Neuronal stem cell (in vitro differentiated cells): ENCODE results near the gene KIF1A. TPM values are rescaled to one million over a fixed set of nuclear protein-coding genes. Genes with fewer than 3 reads are reported as not detected.

Experiments used
- DNase-seq: peaks from one replicate; pipeline ENCODE4 v3.0.0-alpha.2; 2013; ENCODE audit warnings: low spot score
- H2AFZ ChIP-seq: one replicate; pipeline ENCODE4 v1.6.1; 2013; ENCODE audit warnings: mild to moderate bottlenecking, low read length, inconsistent platforms
- H2AK5ac ChIP-seq: 2 replicates; pipeline ENCODE4 v1.6.1; 2013; ENCODE audit warnings: low read depth, mild to moderate bottlenecking, inconsistent platforms, low read length, moderate library complexity, mixed read lengths
- H2BK120ac ChIP-seq: 2 replicates; pipeline ENCODE4 v1.6.1; 2013; ENCODE audit warnings: low read depth, mild to moderate bottlenecking, inconsistent platforms, low read length, moderate library complexity, mixed read lengths
- H2BK12ac ChIP-seq: one replicate; pipeline ENCODE4 v1.6.1; 2013; ENCODE audit warnings: low read length, inconsistent platforms
- H2BK15ac ChIP-seq: 2 replicates; pipeline ENCODE4 v1.6.1; 2013; ENCODE audit warnings: mild to moderate bottlenecking, low read length, inconsistent platforms, mixed read lengths
- H2BK5ac ChIP-seq: one replicate; pipeline ENCODE4 v1.6.1; 2013; ENCODE audit warnings: inconsistent platforms, mild to moderate bottlenecking, low read length, moderate library complexity
- H3K14ac ChIP-seq: one replicate; pipeline ENCODE4 v1.6.1; 2013; ENCODE audit warnings: low read length, inconsistent platforms
- H3K18ac ChIP-seq: 2 replicates; pipeline ENCODE4 v1.6.1; 2013; ENCODE audit warnings: low read length, inconsistent platforms
- H3K23ac ChIP-seq: 2 replicates; pipeline ENCODE4 v1.6.1; 2013; ENCODE audit warnings: low read depth, mild to moderate bottlenecking, mixed read lengths, low read length, inconsistent platforms; ENCODE audit not compliant: poor library complexity
- H3K27ac ChIP-seq: replicated peaks from 3 replicates; pipeline ENCODE4 v1.5.1; 2013; ENCODE audit warnings: low read length, inconsistent platforms
- H3K27me3 ChIP-seq, 3 experiments: 2 replicates each; pipeline ENCODE4 v1.6.1; 2013; ENCODE audit warnings: low read length in 3 of 3, mild to moderate bottlenecking in 2 of 3, inconsistent platforms in 1 of 3, low read depth in 1 of 3, mixed read lengths in 1 of 3, moderate library complexity in 1 of 3; ENCODE audit not compliant: control insufficient read depth in 3 of 3, insufficient read depth in 3 of 3
- H3K36me3 ChIP-seq, 2 donors: replicated peaks in 1 of 2; 2 replicates each; pipeline ENCODE4 v1.6.1; 2013; ENCODE audit warnings: low read length in 2 of 2; ENCODE audit not compliant: control insufficient read depth in 2 of 2, insufficient read depth in 2 of 2
- H3K4ac ChIP-seq: 2 replicates; pipeline ENCODE4 v1.6.1; 2013; ENCODE audit warnings: inconsistent platforms, mild to moderate bottlenecking, low read length, moderate library complexity
- H3K4me1 ChIP-seq, 2 donors: 1 replicate in 1 of 2; 2 replicates in 1 of 2; pipeline ENCODE4 v1.6.1; 2013; ENCODE audit warnings: low read length in 2 of 2, low read depth in 1 of 2; ENCODE audit not compliant: control insufficient read depth in 2 of 2, insufficient read depth in 1 of 2
- H3K4me2 ChIP-seq: one replicate; pipeline ENCODE4 v1.6.1; 2013; ENCODE audit warnings: mild to moderate bottlenecking, low read length, inconsistent platforms; ENCODE audit not compliant: insufficient read depth, poor library complexity, severe bottlenecking
- H3K4me3 ChIP-seq, 2 donors: 2 replicates each; pipeline ENCODE4 v1.5.1; 2013; ENCODE audit warnings: low read length in 2 of 2, mild to moderate bottlenecking in 2 of 2, inconsistent platforms in 1 of 2, moderate library complexity in 1 of 2
- H3K79me1 ChIP-seq: one replicate; pipeline ENCODE4 v1.6.1; 2013; ENCODE audit warnings: low read depth, mild to moderate bottlenecking, inconsistent platforms, low read length, moderate library complexity
- H3K9ac ChIP-seq: one replicate; pipeline ENCODE4 v1.6.1; 2013; ENCODE audit warnings: mild to moderate bottlenecking, low read depth, low read length, inconsistent platforms; ENCODE audit not compliant: poor library complexity
- H3K9me3 ChIP-seq, 2 donors: replicated peaks in 1 of 2; 2 replicates each; pipeline versions ENCODE3 to v1.6.1; 2013; ENCODE audit warnings: low read length in 2 of 2, mild to moderate bottlenecking in 2 of 2, inconsistent platforms in 1 of 2, low read depth in 1 of 2, mixed read lengths in 1 of 2, moderate library complexity in 1 of 2; ENCODE audit not compliant: control insufficient read depth in 2 of 2, insufficient read depth in 1 of 2
- H4K8ac ChIP-seq: one replicate; pipeline ENCODE4 v1.6.1; 2013; ENCODE audit warnings: low read depth, mild to moderate bottlenecking, inconsistent platforms, low read length, moderate library complexity
- H4K91ac ChIP-seq: one replicate; pipeline ENCODE4 v1.6.1; 2013; ENCODE audit warnings: low read length, low read depth, mild to moderate bottlenecking, inconsistent platforms; ENCODE audit not compliant: poor library complexity
- WGBS, 2 donors: extraction: QIAGEN DNeasy Blood & Tissue Kit; methylation state at CpG; one replicate each; pipeline ENCODE4 v1.1.7; 2013; ENCODE audit warnings: missing lambda C conversion rate in 2 of 2, mixed read lengths in 1 of 2; ENCODE audit not compliant: insufficient read length in 2 of 2, insufficient replicate concordance in 1 of 2; ENCODE audit errors: extremely low coverage in 2 of 2; 5-methylcytosine and 5-hydroxymethylcytosine counted together
- polyA plus RNA-seq, 2 experiments: library from polyadenylated mRNA; stranded (reverse); fragments of 200-250 nt; gene quantifications; one replicate each; pipeline ENCODE4 v1.2.3, GENCODE V29; 2013

Gene KIF1A
- 32.5 TPM for polyA plus RNA-seq (2013, experiment 1 of 2)
- polyA plus RNA-seq (2013, experiment 2 of 2): 33.9 TPM

GRCh38 chr2:240819858-240820606 is at the start of gene KIF1A:
KIF1A (minus strand) TSS chr2:240820219; CDS start chr2:240797752, 22,467 bp downstream.
- peak within 1 kb of the TSS; percentile 42 for H3K27ac ChIP-seq
- H3K18ac ChIP-seq: peak within 1 kb of the TSS; percentile 97
- no CpG with 5 or more reads among the region's 104 CpGs for WGBS, 2 donors
- H3K9ac ChIP-seq: peak within 1 kb of the TSS; percentile 89
- H3K36me3 ChIP-seq: peaks cover 0 to 6% of the 10 kb centered on the region in 2 donors
- peak within 1 kb of the TSS; percentile 88 for H2BK15ac ChIP-seq
- peak within 1 kb of the TSS; percentile 76 to 95 for H3K4me3 ChIP-seq
- peaks cover 0 to 28% (median 5%) of the 10 kb centered on the region in 3 experiments for H3K27me3 ChIP-seq
- peak within 1 kb of the TSS; percentile 36 for H2BK120ac ChIP-seq
- peaks cover 5 to 7% of the 10 kb centered on the region in 2 donors for H3K9me3 ChIP-seq
- no peak within 1 kb of the TSS for H4K8ac ChIP-seq
- H3K23ac ChIP-seq: peak within 1 kb of the TSS; percentile 75
- peak within 1 kb of the TSS; percentile 65 for H3K14ac ChIP-seq
- peak within 1 kb of the TSS; percentile 97 for H2AFZ ChIP-seq
- H3K4me1 ChIP-seq: peaks cover 8% of the 10 kb centered on the region in 2 donors
- peak within 1 kb of the TSS; percentile 58 for H2BK5ac ChIP-seq
- no peak within 1 kb of the TSS for H3K4ac ChIP-seq
- peak within 1 kb of the TSS; percentile 51 for H2AK5ac ChIP-seq
- H2BK12ac ChIP-seq: no peak within 1 kb of the TSS
- peak within 1 kb of the TSS; percentile 94 for H3K4me2 ChIP-seq
- H3K79me1 ChIP-seq: peaks cover 27% of the 10 kb centered on the region
- DNase-seq: peak; percentile 72
- H4K91ac ChIP-seq: no peak within 1 kb of the TSS

GRCh38 chr2:240869109-240869955 is 49.3 kb upstream of the KIF1A start:
- H4K91ac ChIP-seq: no peak overlapping the region
- DNase-seq: no peak
- H3K9me3 ChIP-seq: no peaks in the 10 kb centered on the region
- H3K27ac ChIP-seq: no peak overlapping the region
- peaks cover 0 to 2% of the 10 kb centered on the region in 2 donors for H3K36me3 ChIP-seq
- H2BK15ac ChIP-seq: peak overlapping the region; percentile 25
- peak overlapping the region; percentile 60 for H3K14ac ChIP-seq
- H2BK120ac ChIP-seq: no peak overlapping the region
- peaks cover 0 to 75% (median 0%) of the 10 kb centered on the region in 3 experiments for H3K27me3 ChIP-seq
- H3K18ac ChIP-seq: peak overlapping the region; percentile 44
- H3K4ac ChIP-seq: no peak overlapping the region
- H2AK5ac ChIP-seq: peak overlapping the region; percentile 87
- peak overlapping the region; percentile 45 for H3K23ac ChIP-seq
- no peak overlapping the region for H2BK12ac ChIP-seq
- H2BK5ac ChIP-seq: no peak overlapping the region
- H2AFZ ChIP-seq: no peak overlapping the region
- no peak overlapping the region for H3K4me2 ChIP-seq
- peaks cover 0 to 4% of the 10 kb centered on the region in 2 donors for H3K4me1 ChIP-seq
- no peak overlapping the region for H3K9ac ChIP-seq
- H3K79me1 ChIP-seq: peaks cover 2% of the 10 kb centered on the region
- WGBS, 2 donors: no CpG with 5 or more reads among the region's 25 CpGs
- H4K8ac ChIP-seq: peak overlapping the region; percentile 72
- H3K4me3 ChIP-seq: no peak overlapping the region

- Histone ChIP-seq H4K8ac (peak within 1 kb of the TSS; percentile 72), H2BK120ac (no peak within 1 kb of the TSS), H3K27ac (no peak within 1 kb of the TSS), H3K36me3 (peaks cover 0 to 2% of the 10 kb centered on the region in 2 donors), H3K4ac (no peak within 1 kb of the TSS), H3K4me3 (no peak within 1 kb of the TSS), H3K4me1 (peaks cover 0 to 4% of the 10 kb centered on the region in 2 donors), H2BK12ac (no peak within 1 kb of the TSS), H2BK15ac (peak within 1 kb of the TSS; percentile 25), H3K23ac (peak within 1 kb of the TSS; percentile 45), H3K79me1 (peaks cover 2% of the 10 kb centered on the region), H2AFZ (peak within 1 kb of the TSS; percentile 11), H3K27me3 (peaks cover 0 to 71% (median 0%) of the 10 kb centered on the region in 3 experiments), H4K91ac (no peak within 1 kb of the TSS), H2BK5ac (no peak within 1 kb of the TSS), H3K18ac (peak within 1 kb of the TSS; percentile 44), H3K4me2 (no peak within 1 kb of the TSS), H3K9me3 (no peaks in the 10 kb centered on the region), H3K14ac (peak within 1 kb of the TSS; percentile 60), H3K9ac (no peak within 1 kb of the TSS), H2AK5ac (peak within 1 kb of the TSS; percentile 87)
- no CpG with 5 or more reads among the region's 21 CpGs for WGBS, 2 donors
- DNase-seq: no peak
Observed at GRCh38 chr2:240868286-240869108, 48.5 kb upstream of the KIF1A start, which contains the start of gene AGXT. AGXT (plus strand) TSS chr2:240868824; CDS start chr2:240868866, 42 bp downstream.
